ENCODE results near the gene RNF166.

RNF166 gene

DNA sequence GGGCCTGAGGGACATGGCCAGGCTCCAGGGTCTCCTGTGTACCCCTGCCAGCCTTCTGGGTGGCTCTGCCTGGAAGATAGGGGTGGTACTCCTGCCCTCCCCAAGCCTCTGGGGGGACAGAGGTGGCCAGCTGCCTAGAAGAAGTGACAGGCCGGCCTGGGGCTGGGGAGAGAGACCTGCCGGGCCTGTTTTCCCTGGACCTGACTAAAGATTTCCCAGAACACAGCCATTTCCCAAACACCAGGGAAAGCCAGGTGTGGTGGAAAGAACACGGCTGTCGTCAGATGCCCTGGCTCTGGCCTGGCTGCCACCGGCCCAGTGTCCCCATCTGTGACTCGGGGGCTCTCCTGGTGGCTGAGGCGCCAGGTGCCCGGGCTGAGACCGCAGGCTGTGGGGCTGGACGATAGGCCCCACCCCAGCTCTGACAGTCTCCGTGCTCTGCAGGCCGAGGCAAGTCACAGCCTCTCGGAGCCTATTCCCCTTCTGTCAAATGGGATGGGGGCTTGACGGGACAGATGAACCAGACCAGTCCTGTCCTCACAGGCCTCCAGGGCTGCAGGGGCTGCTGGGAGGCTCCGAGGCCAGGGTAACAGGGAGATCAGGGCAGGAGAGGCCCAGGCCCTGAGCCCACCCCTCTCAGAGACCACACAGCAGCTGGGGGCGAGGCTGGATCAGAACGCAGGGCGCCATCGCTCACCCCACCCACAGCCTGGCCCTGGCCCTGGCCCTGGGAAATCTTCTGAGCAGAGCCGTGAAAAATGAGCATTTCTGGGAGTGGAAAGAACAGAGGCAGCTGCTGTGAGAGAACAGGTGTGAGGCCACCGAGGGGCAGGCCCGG, 33.1 kb upstream of the RNF166 start:
- no peak for FAIRE-seq
- DNase-seq (ENCODE audit: low spot score) = no peak

DNA sequence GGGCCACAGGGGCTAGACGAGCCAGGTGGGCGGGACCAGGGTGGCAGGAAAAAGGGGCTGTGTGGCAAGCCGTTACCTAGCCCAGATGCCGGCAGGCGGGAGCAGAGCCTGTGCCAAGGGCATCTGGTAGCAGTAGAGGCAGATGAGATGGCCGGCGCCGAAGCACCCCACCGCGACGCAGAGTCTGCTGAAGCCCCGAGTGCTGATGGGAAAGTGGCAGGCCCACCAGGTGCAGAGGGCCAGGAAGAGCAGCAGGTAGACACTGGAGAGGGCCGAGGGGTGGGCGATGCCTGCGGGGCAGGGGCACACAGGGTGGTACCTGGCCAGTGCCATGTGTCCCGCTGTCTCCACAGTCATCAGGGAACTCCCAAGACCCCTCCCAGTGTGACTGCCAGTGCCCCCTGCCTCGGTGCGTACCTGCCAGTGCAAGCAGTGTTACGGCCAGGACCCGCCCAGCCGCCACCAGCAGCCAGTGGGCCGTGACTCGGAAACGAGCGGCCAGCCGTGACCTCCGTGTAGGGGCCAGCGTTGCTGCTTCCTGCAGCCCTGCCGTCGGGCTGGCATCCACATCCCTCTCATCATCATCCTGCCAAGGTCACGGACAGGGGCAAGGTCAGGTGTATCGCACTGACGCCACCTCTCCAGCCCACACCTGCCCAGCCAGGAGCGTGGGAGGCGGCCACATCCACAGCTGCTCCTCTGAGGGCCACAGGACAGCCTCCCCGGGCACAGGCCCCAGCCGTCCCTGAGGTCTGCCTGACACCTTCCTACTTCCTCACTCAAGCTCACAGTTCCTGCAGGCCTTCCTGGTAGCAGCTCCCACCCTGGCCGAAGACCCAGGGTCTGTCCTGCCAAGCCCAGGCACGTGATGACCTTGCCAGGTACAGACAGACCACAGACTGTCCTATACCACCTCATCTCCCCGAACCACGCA, 32.2 kb upstream of the RNF166 start:
- DNase-seq (ENCODE audit: low spot score) (no peak), FAIRE-seq (no peak)

DNA sequence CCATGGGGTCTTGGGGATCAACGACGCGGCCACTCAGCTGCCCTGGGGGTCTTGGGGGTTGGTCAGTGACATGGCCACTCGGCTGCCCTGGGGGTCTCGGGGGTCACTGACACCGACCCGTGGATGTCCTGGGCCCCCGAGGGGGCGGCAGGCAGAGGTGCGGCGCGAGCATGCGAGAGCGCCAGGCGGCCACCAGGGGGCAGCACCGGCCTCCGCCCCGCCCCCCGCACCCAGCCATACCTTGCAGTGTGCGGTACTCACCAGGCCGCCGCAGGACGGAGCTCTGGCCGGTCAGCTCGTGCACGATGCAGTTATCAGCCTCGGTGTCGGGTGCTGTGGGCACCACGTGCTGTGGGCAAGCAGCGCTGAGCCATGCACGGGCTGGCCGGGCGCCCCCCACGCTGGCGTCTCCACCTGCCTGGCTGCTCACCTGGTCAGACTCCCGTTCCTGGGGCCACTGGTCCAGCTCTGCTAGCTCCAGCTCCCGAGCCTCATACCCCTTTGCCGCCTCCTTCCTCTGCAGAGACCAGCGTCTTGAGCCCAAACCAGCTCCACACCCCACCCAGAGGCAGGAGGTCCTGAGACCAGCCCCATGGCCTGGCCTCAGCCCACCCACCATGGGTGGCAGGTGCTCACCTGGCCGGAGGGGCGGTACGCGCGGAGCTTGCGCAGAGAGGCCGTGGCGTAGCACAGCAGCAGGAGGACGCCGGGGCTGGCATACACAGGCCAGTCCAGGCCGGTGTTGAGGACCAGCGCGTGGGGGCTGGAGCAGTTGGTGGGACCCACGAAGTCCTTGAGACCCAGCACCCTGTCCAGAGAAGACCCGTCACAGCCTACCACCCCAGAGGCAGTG, 31.3 kb upstream of the RNF166 start:
- peak; percentile 75 for FAIRE-seq
- peak; percentile 83 for DNase-seq (ENCODE audit: low spot score)

DNA sequence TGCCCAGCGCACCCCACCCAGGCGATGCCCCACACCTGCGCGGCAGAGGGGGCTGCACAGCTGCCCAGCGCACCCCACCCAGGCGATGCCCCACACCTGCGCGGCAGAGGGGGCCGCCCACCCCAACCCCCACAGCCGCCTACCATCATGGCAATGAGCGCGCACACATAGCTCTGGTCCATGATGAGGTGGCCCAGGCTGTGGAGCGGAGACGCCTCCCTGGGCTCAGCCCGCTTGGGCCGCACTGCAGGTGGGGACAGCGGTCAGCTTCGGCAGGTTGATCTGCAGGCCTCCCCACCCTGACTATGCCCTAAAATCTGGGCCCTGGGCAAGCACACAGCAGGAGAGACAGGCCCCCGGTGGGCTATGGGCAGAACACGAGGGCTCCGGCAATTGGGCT, 30.3 kb upstream of the RNF166 start:
- FAIRE-seq = no peak
- DNase-seq (ENCODE audit: low spot score) = no peak

DNA sequence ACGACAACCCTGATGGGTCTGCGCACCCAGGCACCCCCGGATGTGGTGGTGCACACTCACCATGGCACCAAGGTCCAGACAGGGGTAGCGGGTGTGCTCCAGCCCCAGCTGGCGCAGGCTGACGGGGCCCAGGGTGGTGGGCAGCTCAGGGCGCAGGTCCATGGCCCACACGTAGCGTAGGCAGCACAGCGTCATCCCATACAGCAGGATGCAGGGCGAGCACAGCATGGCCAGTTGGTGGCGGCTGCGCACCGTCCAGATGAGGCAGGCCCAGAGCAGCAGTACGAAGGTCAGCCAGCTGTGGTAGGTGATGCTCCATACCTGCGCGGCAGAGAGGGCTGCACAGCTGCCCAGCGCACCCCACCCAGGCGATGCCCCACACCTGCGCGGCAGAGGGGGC, 29.9 kb upstream of the RNF166 start:
- FAIRE-seq = no peak
- DNase-seq (ENCODE audit: low spot score) = no peak

DNA sequence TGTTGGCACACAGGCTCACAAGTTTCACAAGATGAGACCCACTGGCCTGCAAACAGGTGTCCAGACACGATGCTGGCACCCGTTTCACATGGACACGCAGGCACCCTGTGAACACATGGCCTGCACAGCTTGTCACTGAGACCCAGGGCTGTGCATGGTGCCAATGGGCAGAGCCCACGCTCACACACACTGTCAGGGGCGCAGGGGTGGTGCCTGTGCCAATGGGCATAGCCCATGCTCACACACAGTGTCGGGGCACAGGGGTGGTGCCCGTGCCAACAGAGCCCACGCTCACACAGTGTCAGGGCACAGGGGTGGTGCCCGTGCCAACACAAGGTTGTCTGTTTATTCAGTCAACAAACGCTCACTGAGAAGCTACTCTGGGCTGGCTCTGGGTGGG, 29.4 kb upstream of the RNF166 start:
- DNase-seq (ENCODE audit: low spot score) (no peak), FAIRE-seq (peak; percentile 27)

DNA sequence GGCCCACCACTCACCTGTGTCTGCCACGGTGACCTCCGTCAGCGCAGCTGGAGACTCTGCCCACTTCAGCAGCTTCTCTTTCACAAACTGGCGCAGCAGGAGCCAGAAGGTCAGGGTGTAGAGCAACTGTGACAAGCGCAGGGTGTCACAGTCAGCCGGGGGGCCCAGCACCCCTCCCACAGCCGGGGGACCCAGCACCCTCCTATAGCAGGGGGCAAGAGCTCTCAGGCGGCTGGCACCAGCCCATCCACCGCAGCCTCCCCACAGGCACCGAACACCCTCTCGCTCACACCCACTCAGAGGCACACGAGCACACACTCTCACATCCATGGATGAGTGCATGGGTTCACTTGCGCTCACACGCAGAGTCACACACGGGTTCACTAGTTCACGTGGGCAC, 28.9 kb upstream of the RNF166 start:
- DNase-seq (ENCODE audit: low spot score) (no peak), FAIRE-seq (no peak)

DNA sequence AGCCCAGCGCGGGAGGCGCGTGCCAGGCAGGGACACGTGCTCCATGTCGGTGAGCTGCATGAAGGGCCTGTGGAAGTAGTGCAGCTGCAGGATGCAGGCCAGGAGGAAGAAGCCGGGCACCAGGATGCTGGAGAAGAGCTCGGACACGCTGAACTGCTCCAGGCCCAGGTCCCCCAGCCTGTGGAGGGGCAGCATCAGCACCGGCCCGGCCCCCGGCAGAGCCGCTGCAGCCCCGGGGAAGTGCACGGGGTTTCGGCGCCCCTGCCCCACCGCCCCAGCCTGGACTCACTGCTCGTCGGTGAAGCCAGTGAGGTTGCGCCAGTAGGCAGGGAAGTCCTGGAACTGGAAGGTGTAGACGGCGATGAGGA, 28.1 kb upstream of the RNF166 start:
- no peak for DNase-seq (ENCODE audit: low spot score)
- no peak for FAIRE-seq

DNA sequence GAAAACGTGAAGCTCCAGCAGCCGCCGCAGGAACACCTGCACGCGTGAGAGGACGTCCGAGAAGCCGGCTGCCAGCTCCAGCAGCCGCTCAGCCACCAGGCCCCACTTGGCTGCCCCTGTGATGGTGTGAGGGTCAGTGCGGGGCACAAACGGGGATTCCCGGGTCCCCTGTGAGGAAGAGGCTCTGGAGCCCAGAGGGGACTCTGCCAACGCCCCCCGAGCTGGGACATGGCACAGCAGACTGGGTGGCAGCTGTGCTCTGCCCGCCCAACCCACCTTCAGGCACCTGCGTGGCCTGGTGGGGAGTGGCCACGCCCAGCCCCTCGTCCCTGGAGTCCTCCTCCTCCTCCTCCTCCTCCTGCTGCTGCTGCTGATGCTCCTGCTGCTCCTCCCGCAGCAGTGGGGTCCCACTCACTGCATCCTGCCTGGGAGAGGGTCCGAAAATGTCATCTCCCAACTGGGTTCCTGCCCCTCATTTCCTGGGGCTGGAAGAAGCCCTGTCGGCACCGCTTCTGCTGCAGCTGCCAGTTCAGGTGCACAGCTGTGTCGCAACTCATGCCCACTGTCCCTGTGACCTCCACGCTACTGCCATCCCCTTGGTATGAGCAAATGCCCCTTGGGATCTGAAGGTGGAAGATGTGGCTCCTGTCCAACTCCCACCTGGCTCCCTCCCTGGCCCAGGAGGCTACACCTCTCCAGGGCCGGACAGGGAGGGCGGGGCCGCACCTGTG, 27.6 kb upstream of the RNF166 start:
- DNase-seq (ENCODE audit: low spot score) = no peak

DNA sequence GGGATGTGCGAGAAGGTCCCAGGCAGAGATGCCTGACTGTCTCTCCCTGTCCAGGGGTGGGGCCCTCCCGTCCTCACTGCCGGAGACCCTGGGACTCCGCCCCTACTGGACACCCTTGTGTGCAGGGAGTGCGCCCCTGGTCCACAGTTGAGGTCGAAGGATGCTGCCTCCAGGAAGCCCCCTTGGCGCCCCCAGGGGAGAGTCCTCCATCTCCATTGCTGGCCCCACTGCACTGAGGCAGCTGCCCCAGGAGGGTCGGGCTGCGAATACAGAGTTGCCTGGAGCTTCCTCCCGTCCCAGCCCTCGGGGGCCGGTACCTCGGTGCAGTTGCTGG, 26.7 kb upstream of the RNF166 start:
- DNase-seq (ENCODE audit: low spot score) = no peak
- FAIRE-seq = no peak

More for the DNA sequence above, 27.6 kb upstream of the RNF166 start:
- no peak for FAIRE-seq

DNA sequence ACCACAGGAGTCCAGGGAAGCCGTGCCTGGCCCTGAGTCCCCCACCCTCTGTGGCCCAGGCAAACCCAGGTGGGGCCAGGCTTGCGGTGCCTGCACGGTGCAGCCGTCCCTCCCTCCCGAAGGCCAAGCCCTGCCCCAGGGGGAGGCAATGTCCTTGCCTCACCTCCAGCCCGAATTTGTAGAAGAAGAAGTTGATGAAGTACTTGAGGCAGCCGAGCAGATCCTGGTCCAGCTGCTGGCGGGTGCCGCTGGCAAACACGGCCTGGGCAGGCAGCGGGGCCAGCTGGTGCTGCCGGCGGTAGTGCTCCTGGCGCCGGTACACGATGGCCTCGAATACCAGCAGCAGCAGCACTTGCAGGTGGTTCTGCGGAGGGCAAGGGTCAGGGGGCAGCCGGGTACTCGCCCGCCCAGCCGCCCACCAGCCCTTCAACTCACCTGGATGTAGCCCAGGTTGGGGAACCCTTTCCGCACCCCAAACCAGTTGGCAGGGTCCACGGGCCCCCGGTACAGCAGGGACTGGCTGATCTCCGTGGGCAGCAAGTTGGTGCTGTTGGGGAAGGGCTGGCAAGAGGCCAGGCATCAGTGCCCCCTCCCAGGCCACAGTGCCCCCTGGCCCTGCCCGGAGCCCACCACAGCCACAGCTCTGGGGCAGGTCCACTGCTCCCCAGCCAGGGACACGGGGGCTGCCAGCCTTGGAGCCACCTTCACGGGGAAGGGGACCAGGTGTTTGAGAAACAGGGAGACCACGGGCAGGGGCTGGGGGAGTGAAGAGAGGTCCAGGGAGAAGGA, 26.2 kb upstream of the RNF166 start:
- FAIRE-seq (no peak), DNase-seq (ENCODE audit: low spot score) (no peak)

DNA sequence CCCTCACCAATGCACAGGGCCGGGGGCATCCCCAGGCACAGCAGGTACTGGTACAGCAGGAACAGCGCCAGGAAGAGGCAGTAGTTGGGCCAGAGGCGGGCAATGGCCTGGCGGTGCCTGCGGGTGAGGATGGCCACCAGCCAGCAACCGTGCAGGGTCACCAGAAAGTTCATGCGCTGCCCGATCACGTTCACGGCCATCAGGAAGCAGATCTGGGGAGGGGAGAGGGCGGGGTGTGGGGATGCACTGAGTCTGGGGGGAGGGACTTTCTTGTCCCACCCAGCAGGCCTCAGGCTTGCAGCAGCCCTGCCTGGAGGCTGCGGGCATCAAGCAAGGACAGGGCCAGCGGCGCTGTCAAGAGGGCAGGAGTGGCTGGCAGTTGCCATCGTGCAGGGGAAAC, 25.5 kb upstream of the RNF166 start:
- DNase-seq (ENCODE audit: low spot score) (peak; percentile 70), FAIRE-seq (no peak)

DNA sequence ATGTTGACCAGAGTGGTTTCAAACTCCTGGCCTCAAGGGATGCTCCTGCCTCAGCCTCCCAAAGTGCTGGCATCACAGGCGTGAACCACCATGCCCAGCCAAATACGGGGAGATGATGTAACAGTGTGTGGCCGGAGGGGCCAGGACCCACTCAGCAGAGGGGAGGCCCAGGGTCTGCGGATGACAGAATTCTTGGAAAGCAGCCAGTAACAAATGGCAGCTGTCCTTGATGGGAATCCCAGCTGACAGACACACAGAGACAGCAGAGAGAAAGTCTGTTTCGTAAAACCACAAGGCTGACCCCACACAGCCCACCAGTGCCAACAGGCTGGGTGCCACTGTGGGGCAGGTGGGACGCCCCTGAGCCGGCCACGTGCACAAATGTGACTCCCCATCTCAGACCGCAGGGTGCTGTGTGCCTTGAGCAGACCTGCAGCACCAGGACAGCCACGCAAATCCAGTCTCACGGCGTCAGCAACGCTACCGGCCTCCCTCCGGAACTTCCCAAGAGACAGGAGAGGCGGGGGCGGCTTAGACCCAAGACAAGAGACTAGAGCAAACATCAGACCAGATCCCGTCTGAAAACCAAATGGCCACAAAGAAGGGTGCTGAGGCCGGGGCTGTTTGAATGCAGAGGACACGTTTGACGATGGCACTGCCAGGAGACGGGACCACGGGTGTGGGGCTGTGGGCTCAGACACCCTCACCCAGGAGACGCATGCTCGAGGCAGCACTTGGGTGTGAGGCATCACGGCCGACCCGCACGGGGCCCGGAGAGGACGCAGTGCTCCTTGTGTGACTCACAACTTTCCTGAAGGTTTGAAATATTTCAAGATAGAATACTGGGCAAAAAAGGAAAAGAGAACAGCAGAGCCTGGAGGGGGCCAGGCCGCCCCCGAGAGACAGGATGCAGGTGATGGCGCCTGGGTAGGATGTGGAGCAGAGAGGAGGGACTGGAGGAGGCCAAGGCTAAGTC, 24.7 kb upstream of the RNF166 start:
- no peak for DNase-seq (ENCODE audit: low spot score)
- no peak for FAIRE-seq

DNA sequence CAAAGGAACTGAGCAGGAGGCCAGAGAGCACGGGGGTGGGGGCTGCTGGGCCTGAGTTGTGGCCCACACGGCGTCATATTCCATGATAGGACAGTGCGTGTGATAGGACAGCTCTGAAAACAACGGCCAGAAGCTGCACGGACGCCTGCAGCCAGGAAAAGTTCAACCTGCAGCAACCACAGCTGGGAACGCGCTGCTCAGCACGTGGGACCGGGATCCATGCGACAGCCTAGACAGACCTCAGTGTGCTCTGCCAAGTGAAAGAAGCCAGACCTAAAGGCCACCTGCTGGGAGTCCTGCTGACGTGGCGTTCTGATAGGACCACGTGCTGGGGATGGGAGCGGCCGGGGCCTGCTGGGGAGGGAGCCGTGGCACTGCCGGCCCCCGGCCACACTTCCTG, 21.7 kb upstream of the RNF166 start:
- DNase-seq (ENCODE audit: low spot score) (no peak), FAIRE-seq (no peak)

DNA sequence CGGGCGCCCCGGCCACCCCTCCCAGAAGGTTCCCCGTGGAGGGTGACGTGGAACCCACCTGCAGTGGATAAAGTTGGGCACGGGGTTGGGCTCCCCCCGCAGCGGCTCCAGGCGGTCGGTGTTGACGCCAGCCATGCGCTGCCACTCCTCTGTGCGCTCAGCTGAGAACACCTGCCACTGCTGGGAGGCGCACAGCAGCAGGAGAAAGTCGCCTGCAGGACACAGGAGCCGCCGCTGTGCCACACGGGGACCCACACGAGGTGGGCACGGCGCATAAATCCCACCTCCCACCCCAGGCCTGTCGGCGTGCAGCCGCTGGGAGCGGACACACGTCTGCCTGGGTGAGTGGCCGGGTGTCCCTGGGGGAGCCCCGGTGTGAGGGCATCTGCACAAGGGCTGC, 20.8 kb upstream of the RNF166 start:
- no peak for DNase-seq (ENCODE audit: low spot score)

DNA sequence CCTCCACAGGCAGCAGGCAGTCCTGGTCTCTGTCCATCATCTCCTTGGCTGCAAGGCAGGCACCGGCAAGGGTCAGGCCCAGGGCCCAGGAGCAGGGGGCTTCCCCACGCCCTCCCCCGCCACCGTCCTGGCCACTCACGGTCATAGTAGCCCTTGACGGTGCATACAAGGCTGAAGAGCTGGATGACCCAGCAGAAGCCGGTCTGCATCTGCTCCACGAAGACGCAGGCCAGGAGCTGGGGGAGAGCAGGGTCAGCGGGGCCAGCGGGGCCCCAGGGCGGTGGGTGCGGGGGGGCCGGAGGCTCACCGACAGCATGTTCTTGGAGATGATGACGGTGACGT, 20.2 kb upstream of the RNF166 start:
- no peak for FAIRE-seq
- DNase-seq (ENCODE audit: low spot score) = no peak

More for the DNA sequence above, 20.8 kb upstream of the RNF166 start:
- no peak for FAIRE-seq

DNA sequence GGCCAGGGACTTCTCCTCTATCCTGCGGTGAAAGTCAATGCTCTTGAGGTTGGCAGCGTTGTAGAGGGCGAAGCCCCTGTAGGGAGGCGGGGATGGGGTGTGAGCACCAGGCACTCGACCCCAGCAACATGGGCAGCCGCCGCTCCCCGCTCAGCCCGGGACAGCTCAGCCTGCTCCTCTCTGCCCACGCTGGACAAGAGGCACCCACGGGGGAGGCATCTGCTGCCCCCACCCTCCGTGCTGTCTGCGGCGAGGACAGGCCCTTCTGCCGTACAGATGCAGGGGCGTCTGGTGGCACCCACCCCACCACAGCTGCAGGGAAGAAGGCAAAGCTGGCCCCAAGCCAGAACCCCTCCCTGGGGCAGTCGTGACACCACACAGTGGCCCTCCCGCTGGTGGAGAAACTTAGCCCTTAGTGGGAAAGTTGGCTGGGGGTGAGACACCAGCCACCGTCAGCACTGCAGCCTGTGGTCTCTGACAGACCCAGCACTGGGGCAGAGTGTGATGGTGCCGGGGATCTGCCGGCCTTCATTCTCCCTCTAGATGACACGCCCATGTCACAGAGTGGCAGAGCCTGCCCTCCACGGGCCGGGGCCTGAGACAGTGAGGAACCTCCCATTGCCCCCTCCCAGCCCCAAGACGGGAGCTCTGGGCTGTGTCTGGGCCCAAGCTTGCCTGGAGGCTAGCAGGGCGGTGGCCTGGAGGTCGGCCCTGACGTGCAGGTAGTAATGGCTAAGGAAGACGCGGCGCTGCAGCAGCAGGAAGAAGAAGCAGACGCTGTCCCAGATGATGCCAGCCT, 19.6 kb upstream of the RNF166 start:
- FAIRE-seq (no peak), DNase-seq (ENCODE audit: low spot score) (no peak)

DNA sequence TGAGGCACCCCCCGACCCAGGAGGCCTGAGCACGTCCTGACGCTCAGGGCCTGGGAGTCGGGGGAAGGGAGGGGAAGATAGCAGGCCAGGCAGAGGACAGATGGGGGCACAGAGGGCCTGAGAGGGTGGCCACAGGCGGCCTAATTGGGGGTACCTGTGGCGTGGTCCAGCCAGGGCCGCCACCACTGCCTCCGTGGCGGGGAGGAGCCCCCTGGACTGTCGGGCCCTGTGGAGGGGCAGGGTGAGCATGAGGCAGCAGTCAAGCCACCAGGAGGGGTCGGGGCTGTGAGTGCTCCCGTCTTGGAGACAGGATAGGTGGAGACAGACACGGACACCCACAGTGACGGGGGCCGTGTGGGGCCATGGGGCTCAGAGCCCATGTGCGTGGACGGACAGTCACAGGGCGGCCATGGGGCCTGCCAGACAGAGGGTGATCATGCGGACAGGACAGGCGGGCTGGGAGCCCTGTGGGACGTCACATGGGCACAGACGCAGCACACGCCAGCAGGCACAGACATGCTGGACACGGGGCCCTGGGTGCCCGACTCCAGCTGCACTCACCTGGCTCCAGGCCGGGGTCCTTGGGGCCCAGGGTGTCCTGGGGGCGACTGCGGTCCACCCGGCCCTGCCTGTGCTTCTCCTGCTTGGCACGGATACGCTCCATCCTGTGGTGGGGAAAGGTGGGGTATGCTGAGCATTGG, 18.8 kb upstream of the RNF166 start:
- FAIRE-seq (no peak), DNase-seq (ENCODE audit: low spot score) (no peak)

All from urothelium cell line (cell line).